D341Med (cell line): ENCODE measurements around the gene COQ9.
"Not testable (repeated sequence)": the region's sequence is repeated elsewhere in the genome, so short reads cannot be mapped to it uniquely, and the experiment has no call there.

Experiments used
- DNase-seq: peaks from one replicate; pipeline ENCODE4 v3.0.0; 2012; ENCODE audit warnings: low spot score

Gene COQ9

GRCh38 chr16:57447186-57447962 is at the start of gene COQ9, which contains the start of gene CIAPIN1:
COQ9 (plus strand) TSS chr16:57447479; CDS start chr16:57447506, 27 bp downstream.
CIAPIN1 (minus strand) TSS chr16:57447385; CDS start chr16:57440928, 6,457 bp downstream.
- peak; percentile 95 for DNase-seq

GRCh38 chr16:57397493-57397892 is 49.8 kb upstream of the COQ9 start:
- DNase-seq: not testable (repeated sequence)

- DNase-seq: no peak
Observed at GRCh38 chr16:57401943-57402640, 45.2 kb upstream of the COQ9 start.

GRCh38 chr16:57403965-57404817 is 43.1 kb upstream of the COQ9 start, which contains the start of gene CCL17:
CCL17 (plus strand) TSS chr16:57404767; CDS start chr16:57413933, 9,166 bp downstream.
- DNase-seq: no peak

GRCh38 chr16:57405097-57405496 is 42.2 kb upstream of the COQ9 start:
- DNase-seq: no peak

- no peak for DNase-seq
Observed at GRCh38 chr16:57406881-57407280, 40.4 kb upstream of the COQ9 start.

GRCh38 chr16:57407521-57408353 is 39.5 kb upstream of the COQ9 start:
- no peak for DNase-seq

- no peak for DNase-seq
Observed at GRCh38 chr16:57409065-57409464, 38.2 kb upstream of the COQ9 start.

- no peak for DNase-seq
Observed at GRCh38 chr16:57409870-57410587, 37.2 kb upstream of the COQ9 start.

- DNase-seq: no peak
Observed at GRCh38 chr16:57411362-57411976, 35.8 kb upstream of the COQ9 start.

GRCh38 chr16:57412584-57412983 is 34.7 kb upstream of the COQ9 start:
- no peak for DNase-seq

GRCh38 chr16:57413301-57413730 is 34.0 kb upstream of the COQ9 start:
- DNase-seq: no peak

- DNase-seq: no peak
Observed at GRCh38 chr16:57413733-57414132, 33.5 kb upstream of the COQ9 start.

GRCh38 chr16:57416084-57416483 is 31.2 kb upstream of the COQ9 start:
- no peak for DNase-seq

GRCh38 chr16:57419506-57419905 is 27.8 kb upstream of the COQ9 start:
- DNase-seq: no peak

GRCh38 chr16:57422026-57422944 is 25.0 kb upstream of the COQ9 start:
- no peak for DNase-seq

- no peak for DNase-seq
Observed at GRCh38 chr16:57423152-57423551, 24.1 kb upstream of the COQ9 start.

GRCh38 chr16:57424583-57424982 is 22.7 kb upstream of the COQ9 start:
- no peak for DNase-seq

GRCh38 chr16:57426356-57426755 is 20.9 kb upstream of the COQ9 start:
- no peak for DNase-seq
